Tibial nerve (tissue), 4 donors: ENCODE data around the gene SSH2.
A peak's percentile ranks its signal among the peaks of the same experiment; 100 is the strongest.

Source experiments
- EP300 ChIP-seq, 2 donors: sonication (generic); formaldehyde crosslinking; IDR thresholded peaks; one replicate each; pipeline ENCODE4 v1.6.1; 2017; ENCODE audit warnings: antibody characterized with exemption in 2 of 2, mild to moderate bottlenecking in 1 of 2
- POLR2A ChIP-seq, 2 donors: fragments of 450-650 bp; IDR thresholded peaks; one replicate each; pipeline ENCODE4 v1.6.1; 2017; ENCODE audit warnings: antibody characterized with exemption in 2 of 2, mild to moderate bottlenecking in 2 of 2, moderate library complexity in 2 of 2
- TF ChIP-seq, protein P1 (sequence below), 5 experiments: fragments of 200-600 bp in 3 of 5; fragments of 450-650 bp in 2 of 5; sonication (generic) in 3 of 5; IDR thresholded peaks; one replicate each; pipeline ENCODE4 v1.5.1; 2016 to 2019; ENCODE audit warnings: antibody characterized with exemption in 5 of 5, mild to moderate bottlenecking in 3 of 5, moderate library complexity in 2 of 5

DNA sequence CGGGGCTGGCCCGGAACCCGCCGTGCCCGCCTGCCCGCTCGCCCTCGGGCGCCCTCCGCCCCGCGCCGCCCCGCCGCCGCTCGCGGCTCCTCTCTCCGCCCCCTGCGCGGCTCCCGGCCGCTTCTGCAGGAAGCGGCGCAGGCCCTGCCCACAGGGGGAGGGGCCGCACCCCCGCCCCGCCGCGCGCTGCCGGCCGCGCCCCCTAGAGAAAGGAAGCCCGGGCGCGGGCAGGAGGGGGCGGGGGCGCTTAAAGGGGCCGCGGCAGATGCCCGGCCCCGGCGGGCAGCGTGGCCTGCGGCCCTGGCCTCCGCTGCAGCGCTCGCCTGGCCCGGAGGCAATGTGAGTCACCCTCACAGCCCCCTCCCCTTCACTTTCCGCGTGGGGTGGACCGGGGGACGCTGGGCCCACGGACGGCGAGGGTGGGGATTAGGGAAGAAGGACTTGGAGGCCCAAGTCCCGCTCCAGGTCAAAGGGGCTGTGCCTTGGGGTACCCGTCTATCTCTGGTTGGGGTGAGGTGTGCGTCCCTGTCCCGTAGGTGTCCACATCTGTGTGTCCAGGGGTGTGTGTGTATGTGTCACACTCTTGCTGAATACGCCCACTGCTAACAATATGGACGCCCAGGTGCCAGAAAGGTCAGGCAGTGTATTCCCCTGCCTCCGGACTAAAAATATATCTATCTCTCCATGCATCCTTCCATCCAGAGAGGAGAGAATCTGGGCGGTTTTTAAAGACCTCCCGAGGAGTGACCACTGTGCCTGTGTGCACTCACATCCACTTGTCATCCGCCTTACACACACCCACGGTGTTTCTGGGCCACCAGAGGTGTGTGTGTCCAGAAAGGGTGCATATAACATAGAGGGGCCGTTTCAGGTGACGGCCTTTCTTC is 340.3 kb downstream of the SSH2 start, which contains the start of gene GIT1:
- TF ChIP-seq POLR2A (IDR thresholded peaks at IDR 0.05), result peak; percentile 87
- TF ChIP-seq, protein P1, sequence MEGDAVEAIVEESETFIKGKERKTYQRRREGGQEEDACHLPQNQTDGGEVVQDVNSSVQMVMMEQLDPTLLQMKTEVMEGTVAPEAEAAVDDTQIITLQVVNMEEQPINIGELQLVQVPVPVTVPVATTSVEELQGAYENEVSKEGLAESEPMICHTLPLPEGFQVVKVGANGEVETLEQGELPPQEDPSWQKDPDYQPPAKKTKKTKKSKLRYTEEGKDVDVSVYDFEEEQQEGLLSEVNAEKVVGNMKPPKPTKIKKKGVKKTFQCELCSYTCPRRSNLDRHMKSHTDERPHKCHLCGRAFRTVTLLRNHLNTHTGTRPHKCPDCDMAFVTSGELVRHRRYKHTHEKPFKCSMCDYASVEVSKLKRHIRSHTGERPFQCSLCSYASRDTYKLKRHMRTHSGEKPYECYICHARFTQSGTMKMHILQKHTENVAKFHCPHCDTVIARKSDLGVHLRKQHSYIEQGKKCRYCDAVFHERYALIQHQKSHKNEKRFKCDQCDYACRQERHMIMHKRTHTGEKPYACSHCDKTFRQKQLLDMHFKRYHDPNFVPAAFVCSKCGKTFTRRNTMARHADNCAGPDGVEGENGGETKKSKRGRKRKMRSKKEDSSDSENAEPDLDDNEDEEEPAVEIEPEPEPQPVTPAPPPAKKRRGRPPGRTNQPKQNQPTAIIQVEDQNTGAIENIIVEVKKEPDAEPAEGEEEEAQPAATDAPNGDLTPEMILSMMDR (IDR thresholded peaks at IDR 0.05), result peak in 3 of 5 experiments; percentile 15 to 60 (median 15)
- TF ChIP-seq EP300 (IDR thresholded peaks at IDR 0.05), result peak in 1 of 2 donors; percentile 31
